HG03558 (cell line): ENCODE data around the gene SUN5.

Source experiments
- ATAC-seq: cut with Tn5 transposase; IDR thresholded peaks from one replicate; pipeline ENCODE4 v1.9.1; 2021; ENCODE audit warnings: moderate number of reproducible peaks; ENCODE audit not compliant: unreplicated experiment; ENCODE audit errors: extremely low read depth

SUN5 gene

GRCh38 chr20:32999603-33000250, 4.5 kb downstream of the SUN5 start:
- no peak for ATAC-seq

GRCh38 chr20:32997431-32997830, 6.8 kb downstream of the SUN5 start:
- no peak for ATAC-seq

- no peak for ATAC-seq
Measured at GRCh38 chr20:32995802-32996201, 8.4 kb downstream of the SUN5 start.

- ATAC-seq: no peak
Measured at GRCh38 chr20:32993496-32994050, 10.7 kb downstream of the SUN5 start.

- no peak for ATAC-seq
Measured at GRCh38 chr20:32991792-32992641, 12.2 kb downstream of the SUN5 start.

- no peak for ATAC-seq
Measured at GRCh38 chr20:32991383-32991782, 12.8 kb downstream of the SUN5 start.

- no peak for ATAC-seq
Measured at GRCh38 chr20:32990426-32990825, 13.8 kb downstream of the SUN5 start.

GRCh38 chr20:32989507-32990283, 14.5 kb downstream of the SUN5 start:
- no peak for ATAC-seq

- ATAC-seq: no peak
Measured at GRCh38 chr20:32988008-32988407, 16.2 kb downstream of the SUN5 start.

GRCh38 chr20:32987044-32987825, 17.0 kb downstream of the SUN5 start:
- ATAC-seq: no peak

GRCh38 chr20:32986331-32986966, 17.8 kb downstream of the SUN5 start:
- ATAC-seq: no peak

GRCh38 chr20:32985596-32985995, 18.6 kb downstream of the SUN5 start:
- ATAC-seq: no peak

GRCh38 chr20:32984631-32985354, 19.4 kb downstream of the SUN5 start:
- ATAC-seq: no peak

- ATAC-seq: no peak
Measured at GRCh38 chr20:32984196-32984595, 20.0 kb downstream of the SUN5 start.

GRCh38 chr20:32983459-32984112, 20.6 kb downstream of the SUN5 start:
- ATAC-seq: no peak

- ATAC-seq: no peak
Measured at GRCh38 chr20:32982617-32983458, 21.4 kb downstream of the SUN5 start.

GRCh38 chr20:32980990-32981389, 23.2 kb downstream of the SUN5 start:
- ATAC-seq: no peak
